Testis (tissue), 2 donors: ENCODE measurements around the gene RHOBTB3.

Experiments used
- POLR2A ChIP-seq: fragments of 450-650 bp; IDR thresholded peaks from one replicate; pipeline ENCODE4 v1.6.1; 2017; ENCODE audit warnings: antibody characterized with exemption, mild to moderate bottlenecking, moderate library complexity
- TF ChIP-seq, protein P1 (sequence below), 3 experiments: fragments of 450-650 bp in 2 of 3; fragments of 200-600 bp in 1 of 3; sonication (generic) in 1 of 3; IDR thresholded peaks; one replicate each; pipeline ENCODE4 v1.5.1; 2016 to 2019; ENCODE audit warnings: antibody characterized with exemption in 3 of 3, mild to moderate bottlenecking in 2 of 3, moderate library complexity in 1 of 3

DNA sequence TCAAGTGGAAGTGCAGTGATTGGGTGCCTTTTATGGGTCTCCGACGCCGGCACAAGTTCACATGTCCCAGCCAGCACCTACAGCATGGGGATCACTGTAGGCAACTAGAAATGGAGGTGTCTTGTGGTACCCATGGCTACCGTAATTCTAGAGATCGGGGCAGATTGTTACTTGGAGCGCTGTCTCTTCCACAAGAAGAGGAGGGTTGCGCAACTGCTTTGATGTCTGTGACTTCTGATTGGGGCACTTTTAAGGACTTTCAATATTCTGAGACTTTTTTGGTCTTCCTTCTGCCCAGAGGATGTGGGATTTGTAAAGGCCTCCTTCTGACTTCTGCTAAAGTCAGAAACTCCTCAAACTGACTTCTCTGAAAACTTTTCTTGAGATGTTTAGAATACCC lies 49.5 kb downstream of the RHOBTB3 start:
- TF ChIP-seq, protein P1, sequence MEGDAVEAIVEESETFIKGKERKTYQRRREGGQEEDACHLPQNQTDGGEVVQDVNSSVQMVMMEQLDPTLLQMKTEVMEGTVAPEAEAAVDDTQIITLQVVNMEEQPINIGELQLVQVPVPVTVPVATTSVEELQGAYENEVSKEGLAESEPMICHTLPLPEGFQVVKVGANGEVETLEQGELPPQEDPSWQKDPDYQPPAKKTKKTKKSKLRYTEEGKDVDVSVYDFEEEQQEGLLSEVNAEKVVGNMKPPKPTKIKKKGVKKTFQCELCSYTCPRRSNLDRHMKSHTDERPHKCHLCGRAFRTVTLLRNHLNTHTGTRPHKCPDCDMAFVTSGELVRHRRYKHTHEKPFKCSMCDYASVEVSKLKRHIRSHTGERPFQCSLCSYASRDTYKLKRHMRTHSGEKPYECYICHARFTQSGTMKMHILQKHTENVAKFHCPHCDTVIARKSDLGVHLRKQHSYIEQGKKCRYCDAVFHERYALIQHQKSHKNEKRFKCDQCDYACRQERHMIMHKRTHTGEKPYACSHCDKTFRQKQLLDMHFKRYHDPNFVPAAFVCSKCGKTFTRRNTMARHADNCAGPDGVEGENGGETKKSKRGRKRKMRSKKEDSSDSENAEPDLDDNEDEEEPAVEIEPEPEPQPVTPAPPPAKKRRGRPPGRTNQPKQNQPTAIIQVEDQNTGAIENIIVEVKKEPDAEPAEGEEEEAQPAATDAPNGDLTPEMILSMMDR (IDR thresholded peaks at IDR 0.05), result no peak
- TF ChIP-seq POLR2A, result no peak
